ENCODE results near the gene SAMD4B.
A peak's percentile ranks its signal among the peaks of the same experiment; 100 is the strongest.

The SAMD4B gene

DNA sequence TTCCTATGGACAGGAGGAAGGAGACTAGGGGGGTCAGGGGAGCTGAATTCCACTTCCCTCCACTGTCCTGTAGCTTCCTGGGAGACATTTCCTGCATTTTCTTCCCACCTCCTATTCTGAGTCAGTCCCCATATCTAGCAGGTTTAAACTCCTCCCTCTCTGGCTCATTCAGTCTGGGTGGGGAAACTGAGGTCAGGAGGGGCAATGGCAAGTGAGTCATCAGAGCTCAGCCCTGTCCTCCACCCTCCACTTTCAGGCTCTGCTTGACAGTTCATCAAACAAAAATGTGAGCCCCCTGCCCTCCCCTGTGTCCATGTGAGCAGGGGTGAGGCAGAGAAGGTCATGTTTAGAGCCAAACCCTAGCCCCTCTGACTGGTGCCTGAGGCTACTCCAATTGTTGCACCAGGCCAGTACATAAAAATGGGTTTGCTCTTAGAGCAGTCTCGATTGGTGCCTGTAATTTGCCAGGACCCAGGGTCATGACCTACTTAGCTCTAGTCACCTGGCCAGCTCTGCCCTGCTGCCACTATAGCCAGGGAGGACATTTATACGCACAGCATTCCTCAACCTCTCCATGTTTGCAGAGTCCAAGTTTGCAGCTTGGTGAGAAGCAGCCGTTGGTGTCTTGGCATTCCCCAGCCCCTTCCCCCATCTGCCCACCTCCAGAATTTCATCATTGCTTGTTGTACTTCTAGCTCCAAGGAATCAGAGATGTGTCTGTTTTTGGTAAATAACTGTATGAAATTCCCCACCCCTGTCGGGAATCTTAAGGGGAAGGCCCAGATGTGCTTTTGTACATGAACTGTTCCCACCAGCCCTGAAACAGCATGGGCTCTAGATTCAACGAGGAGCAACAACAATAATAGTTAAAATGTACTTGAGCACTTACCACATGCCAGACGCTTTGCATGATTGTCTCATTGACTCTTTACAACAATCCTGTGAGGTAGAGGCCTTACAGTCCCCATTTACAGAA, 20.7 kb downstream of the SAMD4B start:
- no peak for DNase-seq (ENCODE audit: extremely low read depth, low read depth)
- TF ChIP-seq, protein P1, sequence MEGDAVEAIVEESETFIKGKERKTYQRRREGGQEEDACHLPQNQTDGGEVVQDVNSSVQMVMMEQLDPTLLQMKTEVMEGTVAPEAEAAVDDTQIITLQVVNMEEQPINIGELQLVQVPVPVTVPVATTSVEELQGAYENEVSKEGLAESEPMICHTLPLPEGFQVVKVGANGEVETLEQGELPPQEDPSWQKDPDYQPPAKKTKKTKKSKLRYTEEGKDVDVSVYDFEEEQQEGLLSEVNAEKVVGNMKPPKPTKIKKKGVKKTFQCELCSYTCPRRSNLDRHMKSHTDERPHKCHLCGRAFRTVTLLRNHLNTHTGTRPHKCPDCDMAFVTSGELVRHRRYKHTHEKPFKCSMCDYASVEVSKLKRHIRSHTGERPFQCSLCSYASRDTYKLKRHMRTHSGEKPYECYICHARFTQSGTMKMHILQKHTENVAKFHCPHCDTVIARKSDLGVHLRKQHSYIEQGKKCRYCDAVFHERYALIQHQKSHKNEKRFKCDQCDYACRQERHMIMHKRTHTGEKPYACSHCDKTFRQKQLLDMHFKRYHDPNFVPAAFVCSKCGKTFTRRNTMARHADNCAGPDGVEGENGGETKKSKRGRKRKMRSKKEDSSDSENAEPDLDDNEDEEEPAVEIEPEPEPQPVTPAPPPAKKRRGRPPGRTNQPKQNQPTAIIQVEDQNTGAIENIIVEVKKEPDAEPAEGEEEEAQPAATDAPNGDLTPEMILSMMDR (IDR thresholded peaks at IDR 0.05; ENCODE audit: low read depth, low read length): no peak

DNA sequence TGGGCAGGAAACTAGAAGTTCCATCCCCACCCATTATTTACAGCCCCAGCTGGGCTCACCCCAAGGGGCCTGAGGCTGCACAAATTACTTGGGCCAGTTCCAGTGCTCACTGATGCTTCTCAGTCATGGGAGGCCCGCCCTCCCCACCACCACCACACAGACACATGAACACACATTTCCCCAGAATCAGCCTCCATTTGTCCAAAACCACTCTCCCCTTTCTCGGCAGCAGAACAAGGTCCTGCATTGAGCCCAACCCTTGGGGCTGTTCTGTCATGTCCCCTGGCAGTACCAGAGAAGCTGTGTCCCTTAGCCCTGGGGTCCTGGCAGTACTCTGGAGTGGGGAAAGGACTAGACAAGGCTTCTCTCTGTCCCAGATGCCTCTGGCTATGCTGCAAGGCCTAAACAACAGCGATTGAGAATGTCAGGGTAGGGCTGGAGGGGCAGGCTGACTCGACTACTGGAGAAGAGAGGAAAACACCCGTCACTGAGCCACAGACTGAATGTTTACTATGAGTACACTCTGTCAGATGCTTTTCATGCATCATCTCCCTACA, 21.8 kb downstream of the SAMD4B start:
- TF ChIP-seq, protein P1 (IDR thresholded peaks at IDR 0.05; ENCODE audit: low read depth, low read length): no peak
- DNase-seq (ENCODE audit: extremely low read depth, low read depth): no peak

DNA sequence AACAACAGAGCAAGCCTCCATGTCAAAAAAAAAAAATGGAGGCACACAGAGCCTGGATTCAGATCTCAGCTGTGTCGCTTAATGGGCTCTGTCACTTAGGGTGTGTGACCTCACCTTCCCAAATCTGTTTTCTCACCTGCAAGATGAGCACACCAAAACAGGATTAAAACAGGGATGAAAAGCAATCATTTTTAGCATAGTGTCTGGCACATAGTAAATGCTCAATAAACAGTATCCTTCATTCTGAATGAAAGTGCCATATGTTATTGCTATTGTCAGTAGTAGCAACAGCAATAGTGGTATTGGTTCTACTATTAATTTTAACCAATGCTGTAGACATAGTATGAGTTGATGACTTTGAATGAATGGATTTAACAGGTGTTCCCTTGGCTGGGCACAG, 23.3 kb downstream of the SAMD4B start:
- TF ChIP-seq, protein P1 (IDR thresholded peaks at IDR 0.05; ENCODE audit: low read depth, low read length): no peak
- no peak for DNase-seq (ENCODE audit: extremely low read depth, low read depth)

DNA sequence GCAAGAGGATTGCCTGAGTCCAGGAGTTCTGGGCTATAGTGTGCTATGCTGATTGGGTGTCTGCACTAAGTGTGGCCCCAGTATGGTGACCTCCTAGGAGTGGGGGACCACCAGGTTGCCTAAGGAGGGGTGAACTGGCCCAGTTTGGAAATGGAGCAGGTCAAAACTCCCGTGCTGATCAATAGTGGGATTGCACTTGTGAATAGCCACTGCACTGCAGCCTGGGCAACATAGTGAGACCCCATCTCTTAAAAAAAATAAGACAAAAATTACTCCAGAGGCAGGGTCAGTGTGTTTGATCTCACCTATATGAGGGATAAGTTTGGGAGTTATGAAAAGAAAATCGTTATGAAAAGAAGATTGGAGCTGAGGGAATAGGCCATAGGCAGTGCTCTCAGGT, 27.0 kb downstream of the SAMD4B start:
- TF ChIP-seq, protein P1 (IDR thresholded peaks at IDR 0.05; ENCODE audit: low read depth, low read length): no peak
- no peak for DNase-seq (ENCODE audit: extremely low read depth, low read depth)

DNA sequence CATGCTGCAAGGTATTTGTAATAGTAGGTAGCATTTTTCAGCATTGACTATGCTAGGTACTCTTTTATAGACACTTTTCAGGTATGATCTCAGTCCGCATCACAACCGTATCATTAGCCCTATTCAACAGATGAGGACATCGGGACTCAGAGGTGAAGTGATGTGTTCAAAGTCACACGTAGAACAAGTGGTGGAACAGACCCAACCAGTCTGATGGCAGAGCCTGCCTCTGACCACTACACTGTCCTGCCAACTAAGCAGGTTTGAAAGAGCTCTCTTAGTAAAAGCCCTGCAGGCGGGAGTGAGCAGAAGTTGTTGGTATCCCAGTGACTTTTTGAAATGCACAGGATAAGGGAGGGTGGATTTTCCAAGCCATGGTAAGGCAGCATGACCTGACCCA, 28.5 kb downstream of the SAMD4B start:
- no peak for DNase-seq (ENCODE audit: extremely low read depth, low read depth)
- TF ChIP-seq, protein P1 (IDR thresholded peaks at IDR 0.05; ENCODE audit: low read depth, low read length): no peak

DNA sequence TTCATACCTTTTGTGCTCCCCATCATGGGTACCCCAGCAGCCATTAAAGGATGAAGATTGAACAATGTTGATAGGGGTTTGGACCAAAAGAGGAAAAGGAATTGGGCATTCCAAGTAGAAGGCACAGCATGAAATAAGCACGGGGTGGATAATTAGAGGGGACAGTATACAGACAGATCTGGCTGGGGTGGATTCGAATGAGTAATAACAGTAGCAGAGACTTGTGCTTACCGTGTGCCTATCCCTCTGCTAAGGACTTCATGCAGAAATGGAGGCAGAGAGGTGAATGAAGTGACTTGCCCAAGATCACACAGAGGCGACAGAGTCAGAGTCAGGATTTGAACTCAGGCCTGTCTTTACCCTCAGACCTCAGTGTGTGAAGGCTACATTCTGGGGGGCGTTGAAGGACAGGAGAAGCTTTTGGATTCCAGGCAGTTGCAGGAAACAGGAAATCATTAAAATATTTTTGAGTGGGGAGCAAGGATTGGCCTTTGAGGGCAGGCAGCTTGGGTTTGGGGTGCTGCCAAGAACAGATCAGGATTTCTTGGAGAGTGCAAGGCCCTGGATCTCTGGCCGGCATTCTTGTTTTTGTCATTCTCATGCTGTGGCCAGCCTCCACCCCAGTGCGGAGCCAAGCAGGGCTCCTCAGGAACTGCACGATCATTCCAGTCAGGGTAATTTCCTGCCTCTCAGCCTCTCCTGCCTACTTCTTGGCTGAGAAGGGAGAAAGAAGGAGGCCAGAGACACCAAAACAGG, 30.0 kb downstream of the SAMD4B start:
- DNase-seq (ENCODE audit: extremely low read depth, low read depth): peak; percentile 95
- TF ChIP-seq, protein P1 (IDR thresholded peaks at IDR 0.05; ENCODE audit: low read depth, low read length): no peak
